HCT116 (cell line): Measurements from ENCODE around the gene SGMS1. TPM values are rescaled to one million over a fixed set of nuclear protein-coding genes. Genes with fewer than 3 reads are reported as not detected.

Source experiments
- ATAC-seq: fragments of 200-7000 bp; cut with Tn5 transposase; 2 replicates; pipeline ENCODE4 v1.9.1; 2020; ENCODE audit warnings: mild to moderate bottlenecking, moderate library complexity
- BruUV-seq: library from RNA; stranded (reverse); fragments of 400-500 nt; replicated peaks from 2 replicates; lab custom pipeline; 2021; lab: Mats Ljungman, UMichigan
- CTCF ChIA-PET: fragments of 300-600 bp; sonication (Branson Sonifier 250); formaldehyde crosslinking; loops from one replicate; lab custom pipeline; 2021; ENCODE audit warnings: antibody characterized with exemption; lab: Charles Lee
- POLR2A ChIA-PET: fragments of 300-600, 350-600 bp; sonication (Branson Sonifier 250); formaldehyde crosslinking; loops from one replicate; lab custom pipeline; 2021; ENCODE audit warnings: antibody characterized with exemption; lab: Charles Lee
- RAD21 ChIA-PET, 2 experiments: fragments of 300-600 bp; sonication (Branson Sonifier 250); formaldehyde crosslinking; loops; one replicate each; lab custom pipeline; 2023; ENCODE audit warnings: low total read pairs in 2 of 2; ENCODE audit not compliant: uncharacterized antibody in 2 of 2, unreplicated experiment in 2 of 2, low non-redundant PET in 1 of 2; lab: Charles Lee
- DNase-seq: peaks from one replicate; pipeline ENCODE4 v3.0.0-alpha.2; 2010; ENCODE audit warnings: low read depth, low spot score
- H2AFZ ChIP-seq: fragments of 200-600 bp; shearing (Covaris generic), sonication (generic); 2 replicates; pipeline ENCODE4 v1.6.1; 2017; ENCODE audit warnings: low read depth, mixed run types, mixed read lengths, antibody characterized with exemption, low read length; ENCODE audit not compliant: poor library complexity, severe bottlenecking
- H3K27ac ChIP-seq: 2 replicates; pipeline ENCODE4 v1.5.1; 2012; ENCODE audit warnings: low read depth, low read length
- H3K27me3 ChIP-seq: fragments of 200-600 bp; sonication (generic); 2 replicates; pipeline ENCODE4 v1.6.1; 2016; ENCODE audit warnings: mixed run types, low read length, mixed read lengths; ENCODE audit not compliant: insufficient read depth
- H3K36me3 ChIP-seq, 2 experiments: fragments of 200-500 bp in 1 of 2; fragments of 200-600 bp in 1 of 2; sonication (Bioruptor generic) in 1 of 2; sonication (generic) in 1 of 2; 2 replicates each; pipeline versions ENCODE4 v1.5.1 to v1.6.1; 2014 to 2016; ENCODE audit warnings: low read length in 2 of 2, inconsistent platforms in 1 of 2, mixed read lengths in 1 of 2, mixed run types in 1 of 2; ENCODE audit not compliant: insufficient read depth in 2 of 2, control insufficient read depth in 1 of 2
- H3K4me1 ChIP-seq, 2 experiments: fragments of 200-600 bp in 1 of 2; sonication (generic) in 1 of 2; 2 replicates each; pipeline versions ENCODE4 v1.5.1 to v1.6.1; 2012 to 2017; ENCODE audit warnings: low read length in 2 of 2, inconsistent platforms in 1 of 2, mild to moderate bottlenecking in 1 of 2, mixed read lengths in 1 of 2, mixed run types in 1 of 2, moderate library complexity in 1 of 2; ENCODE audit not compliant: insufficient read depth in 2 of 2, control insufficient read depth in 1 of 2
- H3K4me2 ChIP-seq: fragments of 200-600 bp; sonication (generic); 2 replicates; pipeline ENCODE4 v1.6.1; 2017; ENCODE audit warnings: mixed run types, low read length, mixed read lengths
- H3K4me3 ChIP-seq, 2 experiments: fragments of 200-600 bp in 1 of 2; sonication (generic) in 1 of 2; replicated peaks in 1 of 2; 2 replicates each; pipeline ENCODE4 v1.5.1; 2011 to 2016; ENCODE audit warnings: low read length in 2 of 2, control low read depth in 1 of 2, low read depth in 1 of 2, mild to moderate bottlenecking in 1 of 2, mixed read lengths in 1 of 2, mixed run types in 1 of 2
- H3K79me2 ChIP-seq: fragments of 200-600 bp; sonication (generic); 2 replicates; pipeline ENCODE4 v1.6.1; 2017; ENCODE audit warnings: mild to moderate bottlenecking, mixed run types, low read length, moderate library complexity, mixed read lengths; ENCODE audit not compliant: insufficient read depth
- H3K9ac ChIP-seq: fragments of 200-600 bp; sonication (generic); 2 replicates; pipeline ENCODE4 v1.6.1; 2016; ENCODE audit warnings: low read length, mixed read lengths
- H3K9me2 ChIP-seq: fragments of 200-600 bp; sonication (generic), shearing (Covaris generic); 2 replicates; pipeline ENCODE4 v1.6.1; 2017; ENCODE audit warnings: mixed run types, mild to moderate bottlenecking, moderate library complexity; ENCODE audit not compliant: insufficient read depth
- H3K9me3 ChIP-seq, 2 experiments: fragments of 200-500 bp in 1 of 2; fragments of 200-600 bp in 1 of 2; sonication (Bioruptor generic) in 1 of 2; sonication (generic) in 1 of 2; 2 replicates each; pipeline ENCODE4 v1.6.1; 2014 to 2017; ENCODE audit warnings: low read length in 2 of 2, mixed read lengths in 2 of 2, inconsistent platforms in 1 of 2, low read depth in 1 of 2, mild to moderate bottlenecking in 1 of 2, mixed run types in 1 of 2, moderate library complexity in 1 of 2; ENCODE audit not compliant: control insufficient read depth in 1 of 2, insufficient read depth in 1 of 2
- H4K20me1 ChIP-seq: fragments of 200-600 bp; sonication (generic), shearing (Covaris generic); 2 replicates; pipeline ENCODE4 v1.6.1; 2017; ENCODE audit warnings: mixed run types, mild to moderate bottlenecking, moderate library complexity; ENCODE audit not compliant: insufficient read depth
- CBX3 ChIP-seq: IDR thresholded peaks from 2 replicates; pipeline ENCODE4 v1.6.1; 2012; ENCODE audit warnings: low read depth
- CEBPB ChIP-seq: IDR thresholded peaks from 2 replicates; pipeline ENCODE4 v1.6.1; 2012; ENCODE audit warnings: low read depth
- ELF1 ChIP-seq: IDR thresholded peaks from 2 replicates; pipeline ENCODE4 v1.6.1; 2012; ENCODE audit warnings: low read depth, borderline replicate concordance
- EZH2 ChIP-seq: fragments of 200-600 bp; sonication (generic); IDR thresholded peaks from 2 replicates; pipeline ENCODE4 v1.6.1; 2017; ENCODE audit warnings: antibody characterized with exemption, mixed run types
- POLR2A ChIP-seq: IDR thresholded peaks from 2 replicates; pipeline ENCODE4 v1.7.0; 2011; ENCODE audit warnings: borderline replicate concordance; ENCODE audit not compliant: insufficient read depth, insufficient read length; ENCODE audit errors: extremely low read depth
- RAD21 ChIP-seq: IDR thresholded peaks from 2 replicates; pipeline ENCODE4 v1.6.1; 2012; ENCODE audit warnings: low read depth, mild to moderate bottlenecking
- SP1 ChIP-seq: IDR thresholded peaks from 2 replicates; pipeline ENCODE4 v1.6.1; 2012; ENCODE audit warnings: low read depth
- ZFX ChIP-seq: fragments of 450-650 bp; IDR thresholded peaks from 2 replicates; pipeline ENCODE4 v1.6.1; 2017
- ZNF274 ChIP-seq: fragments of 200-500 bp; sonication (Bioruptor generic); IDR thresholded peaks from 2 replicates; pipeline ENCODE4 v1.6.1; 2014; ENCODE audit warnings: mild to moderate bottlenecking, low read depth, low read length, inconsistent platforms
- intact Hi-C: fragments of 100-400 bp; cut with micrococcal nuclease; formaldehyde crosslinking; loops from 2 replicates; pipeline ENCODE4 v1.10.0; 2022
- total RNA-seq: library from RNA; stranded (reverse); gene quantifications from one replicate; pipeline ENCODE4 v1.2.1, GENCODE V29; 2021; ENCODE audit not compliant: unreplicated experiment
- TF ChIP-seq, protein P1 (sequence below): IDR thresholded peaks from 2 replicates; pipeline ENCODE4 v1.6.1; 2012
- TF ChIP-seq, protein P2 (sequence below): IDR thresholded peaks from 2 replicates; pipeline ENCODE4 v1.6.1; 2011; ENCODE audit warnings: mild to moderate bottlenecking, low read length, moderate library complexity; ENCODE audit not compliant: insufficient replicate concordance; ENCODE audit errors: extremely low read depth

Gene SGMS1
- total RNA-seq, 1 experiment from 2014 or later = 29.1 TPM

DNA sequence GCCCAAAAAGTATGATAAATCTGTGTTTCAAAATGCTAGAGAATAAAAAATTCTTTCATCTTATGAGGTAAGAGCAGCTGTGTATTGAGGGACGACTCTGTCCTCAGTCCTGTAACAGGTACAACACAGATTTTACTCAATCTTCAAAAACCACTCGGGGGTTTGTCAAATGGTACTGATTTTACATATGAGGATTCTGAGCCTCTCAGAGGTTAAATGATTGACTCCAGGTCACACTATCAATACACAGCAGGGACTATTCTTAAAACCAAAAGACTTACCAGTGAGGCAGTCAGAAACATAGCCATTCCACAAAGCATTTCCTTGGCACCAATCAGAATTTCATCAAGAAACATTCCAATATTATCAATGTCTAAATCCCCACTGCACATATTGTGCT, 95.5 kb downstream of the SGMS1 start:
- H3K4me2 ChIP-seq = no peak overlapping the region
- DNase-seq (no peak), ATAC-seq (no peak)
- H3K79me2 ChIP-seq = no peaks in the 10 kb centered on the region
- RAD21 ChIA-PET = no interaction called here
- no peak overlapping the region for H3K9ac ChIP-seq
- CTCF ChIA-PET = no interaction called here
- intact Hi-C loops = no loop called here
- H4K20me1 ChIP-seq = no peaks in the 10 kb centered on the region
- no peaks in the 10 kb centered on the region for H3K9me2 ChIP-seq
- no peaks in the 10 kb centered on the region for H3K4me1 ChIP-seq
- H3K36me3 ChIP-seq = no peaks in the 10 kb centered on the region
- no TSS peak for BruUV-seq
- H3K27me3 ChIP-seq = no peaks in the 10 kb centered on the region
- POLR2A ChIA-PET = no interaction called here
- no peak overlapping the region for H2AFZ ChIP-seq
- TF ChIP-seq EZH2 = no peak
- TF ChIP-seq ZNF274 = no peak
- TF ChIP-seq ZFX = no peak
- TF ChIP-seq, protein P1, sequence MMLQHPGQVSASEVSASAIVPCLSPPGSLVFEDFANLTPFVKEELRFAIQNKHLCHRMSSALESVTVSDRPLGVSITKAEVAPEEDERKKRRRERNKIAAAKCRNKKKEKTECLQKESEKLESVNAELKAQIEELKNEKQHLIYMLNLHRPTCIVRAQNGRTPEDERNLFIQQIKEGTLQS = no peak
- no peak overlapping the region for H3K4me3 ChIP-seq
- H3K9me3 ChIP-seq = no peaks in the 10 kb centered on the region
- no peak overlapping the region for H3K27ac ChIP-seq

DNA sequence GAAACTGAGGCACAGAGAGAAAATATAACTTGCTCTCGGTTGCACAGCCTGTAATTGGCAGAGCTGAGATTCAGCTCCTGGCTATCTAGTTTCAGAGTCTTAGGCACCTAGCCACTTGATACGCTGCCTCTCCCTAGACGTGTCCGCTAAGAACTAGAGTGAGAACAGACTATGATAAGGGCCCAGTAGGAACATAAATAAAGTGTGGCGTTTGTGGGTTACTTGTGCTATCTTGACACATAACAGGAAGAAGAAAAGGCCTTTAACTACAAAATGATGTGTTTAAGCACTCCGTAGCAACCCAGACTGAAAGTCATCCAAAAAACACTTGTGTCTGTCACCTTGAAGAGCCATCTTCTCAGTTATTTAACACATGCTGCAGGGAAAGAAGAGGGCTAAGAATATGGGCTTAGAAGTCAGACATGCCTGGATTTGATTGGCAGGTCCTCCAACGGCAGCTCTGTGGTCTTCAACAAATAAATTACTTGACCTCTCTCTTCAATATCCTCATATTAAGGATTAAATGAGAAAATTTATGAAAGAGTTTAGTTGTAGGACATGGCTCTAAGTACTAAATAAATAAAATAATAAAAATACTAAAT, 96.2 kb downstream of the SGMS1 start:
- no peak for ATAC-seq
- intact Hi-C loops = no loop called here
- CTCF ChIA-PET = no interaction called here
- Histone ChIP-seq H3K36me3 (no peaks in the 10 kb centered on the region), H3K9ac (no peak overlapping the region), H3K9me3 (no peaks in the 10 kb centered on the region), H3K79me2 (no peaks in the 10 kb centered on the region), H3K4me3 (no peak overlapping the region), H3K27ac (no peak overlapping the region), H4K20me1 (no peaks in the 10 kb centered on the region), H2AFZ (no peak overlapping the region), H3K4me1 (no peaks in the 10 kb centered on the region), H3K4me2 (no peak overlapping the region), H3K9me2 (no peaks in the 10 kb centered on the region), H3K27me3 (no peaks in the 10 kb centered on the region)
- POLR2A ChIA-PET = no interaction called here
- TF ChIP-seq, protein P2, sequence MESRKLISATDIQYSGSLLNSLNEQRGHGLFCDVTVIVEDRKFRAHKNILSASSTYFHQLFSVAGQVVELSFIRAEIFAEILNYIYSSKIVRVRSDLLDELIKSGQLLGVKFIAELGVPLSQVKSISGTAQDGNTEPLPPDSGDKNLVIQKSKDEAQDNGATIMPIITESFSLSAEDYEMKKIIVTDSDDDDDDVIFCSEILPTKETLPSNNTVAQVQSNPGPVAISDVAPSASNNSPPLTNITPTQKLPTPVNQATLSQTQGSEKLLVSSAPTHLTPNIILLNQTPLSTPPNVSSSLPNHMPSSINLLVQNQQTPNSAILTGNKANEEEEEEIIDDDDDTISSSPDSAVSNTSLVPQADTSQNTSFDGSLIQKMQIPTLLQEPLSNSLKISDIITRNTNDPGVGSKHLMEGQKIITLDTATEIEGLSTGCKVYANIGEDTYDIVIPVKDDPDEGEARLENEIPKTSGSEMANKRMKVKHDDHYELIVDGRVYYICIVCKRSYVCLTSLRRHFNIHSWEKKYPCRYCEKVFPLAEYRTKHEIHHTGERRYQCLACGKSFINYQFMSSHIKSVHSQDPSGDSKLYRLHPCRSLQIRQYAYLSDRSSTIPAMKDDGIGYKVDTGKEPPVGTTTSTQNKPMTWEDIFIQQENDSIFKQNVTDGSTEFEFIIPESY = no peak
- TF ChIP-seq ZNF274 (no peak), EZH2 (no peak), ZFX (no peak), SP1 (no peak), RAD21 (no peak), CEBPB (no peak), ELF1 (no peak), CBX3 (no peak), POLR2A (no peak)
- DNase-seq = no peak
- RAD21 ChIA-PET = interaction anchor here in 1 of 2 experiments (0.6 kb wide), 1 partner anchor 183 kb away, joined by 3 read pairs; no protein-coding TSS in a partner anchor
- BruUV-seq = no TSS peak
